Measurements from ENCODE around the gene KBTBD2.
"Not testable (repeated sequence)": the region's sequence is repeated elsewhere in the genome, so short reads cannot be mapped to it uniquely, and the experiment has no call there.

The KBTBD2 gene

DNA sequence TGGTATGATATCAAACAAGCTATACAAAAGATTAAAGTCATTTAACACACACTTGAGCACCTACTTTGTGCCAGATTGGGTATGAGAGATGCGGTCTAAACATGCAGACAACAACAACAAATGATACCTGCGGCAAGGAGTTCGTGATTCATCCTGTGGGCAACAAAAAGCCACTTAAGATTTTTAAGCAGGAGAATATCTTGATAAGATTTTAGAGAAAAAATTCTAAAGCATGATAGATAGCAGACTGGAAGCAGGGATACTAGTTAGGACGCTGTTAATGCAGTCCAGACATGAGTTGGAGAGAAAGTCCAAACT is 1.6 kb upstream of the KBTBD2 start:
- no peak for DNase-seq (ENCODE audit: low read depth in 2 of 2)

DNA sequence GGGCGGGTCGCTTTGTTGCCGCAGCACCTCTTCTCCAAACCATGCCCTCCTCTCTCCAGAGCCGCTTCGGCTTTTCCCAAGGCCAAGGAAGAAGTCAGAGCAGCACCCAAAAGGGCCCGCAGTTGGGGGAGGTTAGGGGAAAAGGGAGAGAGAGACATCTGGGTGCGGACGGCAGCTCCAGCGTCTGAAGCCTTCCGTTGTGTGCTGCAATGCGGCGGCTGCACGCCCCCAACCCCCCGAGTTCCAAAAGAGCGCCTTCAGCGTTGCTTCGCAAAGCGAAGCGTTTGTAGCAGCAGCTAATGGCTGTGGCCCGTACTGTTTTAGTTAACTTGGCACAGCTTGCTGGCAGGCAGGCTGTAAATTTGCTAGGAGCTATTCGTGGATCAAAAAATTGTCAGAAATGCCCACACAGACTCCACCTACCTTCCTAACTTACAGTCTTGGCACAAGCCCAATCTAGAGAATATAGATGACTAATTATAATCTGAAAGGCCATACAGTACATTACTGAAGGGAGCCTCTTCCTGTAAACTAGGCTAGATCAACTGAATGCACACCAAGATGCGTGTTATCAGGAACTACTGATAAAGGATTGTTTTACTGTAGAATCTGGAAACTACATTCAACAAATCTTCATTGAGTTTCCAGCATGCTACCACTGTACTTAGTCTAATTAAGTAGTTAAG is 1.1 kb upstream of the KBTBD2 start:
- peak in 1 of 2 donors; percentile 9 for DNase-seq (ENCODE audit: low read depth in 2 of 2)

DNA sequence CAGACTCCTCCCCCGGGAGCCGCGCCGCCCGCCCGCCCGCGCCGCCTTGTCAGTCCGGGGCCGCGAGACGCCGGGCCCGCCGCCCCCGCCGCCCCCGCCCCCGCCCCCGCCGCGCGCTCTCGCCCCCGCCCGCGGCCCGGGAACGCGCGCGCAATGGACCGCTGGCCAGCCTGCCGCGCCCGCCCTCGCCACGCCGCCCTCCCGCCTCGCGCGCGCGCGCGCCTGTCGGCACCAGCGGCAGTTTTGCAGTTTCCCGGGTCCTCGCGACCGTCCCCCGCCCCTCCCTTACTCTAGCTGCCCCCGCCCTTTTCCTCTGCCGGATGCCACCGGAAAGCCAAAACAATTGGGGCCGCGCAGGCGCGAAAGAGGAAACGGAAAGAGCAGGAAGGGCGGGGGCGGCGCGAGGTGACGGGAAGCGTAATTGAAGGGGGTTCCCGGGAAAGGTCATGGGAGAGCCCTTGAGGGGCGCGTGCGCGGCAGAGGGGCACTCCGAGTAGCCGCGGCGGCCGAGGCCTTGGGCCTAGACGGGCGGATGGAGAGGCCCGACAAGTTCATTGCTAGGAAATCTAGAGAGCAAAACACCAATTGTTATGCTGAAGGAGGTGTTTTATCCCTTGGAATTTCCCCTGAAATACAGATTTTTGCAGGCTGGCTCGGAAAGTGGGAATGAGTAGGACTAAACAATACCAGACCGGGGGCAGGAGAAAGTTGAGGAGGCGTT is 400 bp upstream of the KBTBD2 start:
- DNase-seq (ENCODE audit: low read depth in 2 of 2) = peak; percentile 96

DNA sequence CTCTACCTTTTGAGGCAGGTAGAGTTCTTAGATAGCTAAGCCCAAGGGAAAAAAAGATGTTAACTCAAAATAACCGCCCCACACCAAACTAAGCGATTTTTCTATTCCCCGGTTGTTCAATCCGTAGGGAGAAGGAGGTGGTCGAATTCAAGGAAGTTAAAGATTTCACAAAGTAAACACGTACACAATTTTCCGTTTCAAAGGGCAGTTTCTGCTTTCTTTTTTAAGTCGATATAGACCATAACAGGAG is 842 bp downstream of the KBTBD2 start:
- no peak for DNase-seq (ENCODE audit: low read depth in 2 of 2)

DNA sequence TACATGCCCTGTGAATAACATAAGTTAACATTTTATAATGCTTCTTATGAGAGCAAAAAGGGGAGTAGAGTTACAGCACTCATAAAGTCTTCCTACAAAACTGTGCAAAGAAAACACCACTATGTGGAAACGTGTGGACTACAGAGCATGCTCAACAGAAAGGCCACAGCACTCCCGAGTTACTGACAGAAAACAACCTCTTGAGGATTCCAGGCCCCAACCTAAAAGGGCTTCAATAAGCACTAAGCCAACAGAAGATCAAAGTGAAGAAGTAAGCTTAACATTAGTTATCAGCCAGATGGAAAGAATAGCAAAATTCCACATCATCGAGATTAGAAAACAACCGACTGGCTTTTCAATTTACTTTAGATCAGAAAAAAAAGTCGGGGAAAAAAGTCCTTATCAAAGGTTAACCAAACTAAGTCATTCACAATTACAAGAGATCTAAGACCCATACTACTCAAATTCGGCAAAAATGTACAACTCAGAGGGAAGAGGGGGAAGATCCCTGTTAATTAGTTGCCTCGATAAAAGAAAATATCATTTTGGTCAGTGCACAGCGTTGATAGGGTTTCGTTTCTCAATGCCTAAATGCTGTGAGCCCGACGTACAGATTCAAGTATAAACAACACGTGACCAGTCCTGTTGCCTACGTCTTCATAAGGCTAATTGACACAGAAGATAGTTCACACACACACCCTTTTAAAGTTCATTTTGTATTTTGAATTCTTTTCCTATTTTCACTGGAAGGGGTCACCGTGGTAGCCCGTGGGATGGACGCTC is 1.4 kb downstream of the KBTBD2 start:
- peak; percentile 19 to 45 for DNase-seq (ENCODE audit: low read depth in 2 of 2)

DNA sequence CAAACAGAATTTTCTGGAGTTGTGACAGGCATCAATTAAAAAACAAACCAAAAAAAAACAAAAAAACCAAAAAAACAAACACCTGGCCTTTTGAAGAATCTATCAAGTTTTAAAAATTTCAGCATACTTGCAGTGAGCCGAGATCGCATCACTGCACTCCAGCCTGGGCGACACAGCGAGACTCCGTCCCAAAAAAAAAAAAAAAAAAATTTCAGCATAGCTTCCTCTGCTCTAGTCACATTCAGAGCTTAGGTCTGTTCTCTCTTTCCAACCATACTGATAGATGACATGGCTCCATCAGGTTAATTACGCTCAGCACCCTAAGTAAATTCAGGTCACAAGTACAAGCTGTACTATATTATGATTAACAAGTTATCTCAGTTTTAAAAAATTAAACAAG is 3.1 kb downstream of the KBTBD2 start:
- no peak for DNase-seq (ENCODE audit: low read depth in 2 of 2)

DNA sequence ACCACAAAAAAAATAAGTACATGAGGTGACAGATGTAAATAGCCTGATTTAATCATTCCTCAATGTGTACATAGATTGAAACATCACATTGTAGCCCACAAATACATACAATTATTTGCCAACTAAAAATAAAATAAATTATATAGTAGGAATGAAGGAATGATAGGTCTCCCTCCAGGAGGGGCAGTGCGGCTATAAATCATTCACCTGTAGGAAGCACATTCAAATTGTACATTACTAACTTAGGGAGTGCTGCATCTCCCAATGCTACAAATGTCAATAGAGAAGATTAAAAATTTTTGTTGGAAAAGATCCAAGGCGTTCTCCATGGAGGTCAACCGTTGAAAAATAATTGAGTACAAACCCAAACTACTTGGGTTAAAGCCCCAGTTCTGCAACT is 4.2 kb downstream of the KBTBD2 start:
- no peak for DNase-seq (ENCODE audit: low read depth in 2 of 2)

DNA sequence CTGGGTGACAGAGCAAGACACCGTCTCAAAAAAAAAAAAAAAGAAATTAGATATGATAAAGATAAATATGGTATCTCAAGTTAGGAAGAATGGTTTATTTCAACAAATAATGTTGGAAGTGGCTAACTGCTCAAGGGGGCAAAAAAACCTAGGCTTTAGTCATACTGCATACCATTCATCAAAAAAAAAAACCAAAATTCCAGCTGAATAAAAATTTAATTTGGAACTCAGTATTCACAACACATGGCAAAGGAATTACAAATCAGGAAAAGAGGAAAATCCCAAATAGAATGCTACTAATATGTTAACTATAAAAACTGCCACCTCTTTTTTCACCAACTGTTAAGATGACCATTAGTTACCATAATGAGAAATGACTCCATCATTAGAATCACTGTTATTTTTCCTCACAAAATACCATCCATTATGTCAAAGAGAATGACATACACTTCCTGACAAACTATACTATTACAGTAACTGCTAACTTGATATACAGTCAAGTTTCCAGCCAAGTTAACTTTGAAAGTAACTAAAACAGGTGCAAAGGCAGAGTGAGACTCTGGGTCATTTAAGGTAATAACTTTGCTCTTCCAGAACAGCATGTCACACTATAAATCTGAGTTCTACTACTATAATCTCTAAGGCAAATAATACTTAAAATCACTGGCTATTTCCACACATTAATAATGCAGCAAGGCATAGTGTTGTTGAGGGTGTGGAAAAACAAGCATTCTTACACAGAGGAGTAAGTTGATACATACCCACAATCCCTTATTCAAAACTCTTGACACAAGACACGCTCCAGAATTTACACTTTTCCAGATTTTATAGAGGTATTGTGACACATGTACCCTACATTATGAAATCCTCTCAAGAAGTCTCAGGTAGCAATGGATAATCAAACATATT is 10.2 kb downstream of the KBTBD2 start:
- no peak for DNase-seq (ENCODE audit: low read depth in 2 of 2)

DNA sequence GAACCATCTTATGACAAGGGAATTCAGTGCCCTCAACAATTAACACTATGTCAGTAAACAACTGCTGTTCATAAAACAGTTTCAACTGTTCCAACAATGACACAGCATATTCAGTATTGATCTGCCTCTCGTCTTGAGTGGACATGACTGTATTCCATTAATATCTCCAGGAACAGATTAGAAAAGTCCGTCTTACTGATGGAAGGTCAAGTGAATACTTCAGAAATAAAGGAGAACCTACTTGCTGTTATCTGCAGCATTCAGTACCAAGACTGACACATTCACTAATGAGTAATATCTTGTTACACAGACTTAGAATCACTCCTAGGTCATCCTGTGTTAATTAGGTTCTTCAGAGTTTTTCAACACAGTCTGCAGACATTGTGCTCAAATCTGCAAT is 12.1 kb downstream of the KBTBD2 start:
- DNase-seq (ENCODE audit: low read depth in 2 of 2) = no peak

DNA sequence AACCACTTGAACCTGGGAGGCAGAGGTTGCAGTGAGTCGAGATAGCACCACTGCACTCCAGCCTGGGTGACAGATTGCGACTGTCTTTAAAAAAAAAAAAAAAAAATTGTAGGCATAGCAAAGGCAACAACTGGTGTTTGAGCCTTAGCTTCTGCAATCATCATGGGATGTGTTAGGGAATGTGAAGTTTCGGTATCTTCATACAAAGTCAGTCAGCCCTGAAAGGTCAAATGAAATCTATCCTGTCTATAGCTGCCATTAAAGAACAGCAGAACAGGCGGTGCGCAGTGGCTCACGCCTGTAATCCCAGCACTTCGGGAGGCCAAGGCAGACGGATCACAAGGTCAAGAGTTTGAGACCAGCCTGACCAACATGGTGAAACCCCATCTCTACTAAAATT is 13.5 kb downstream of the KBTBD2 start:
- not testable (repeated sequence) for DNase-seq (ENCODE audit: low read depth in 2 of 2)

DNA sequence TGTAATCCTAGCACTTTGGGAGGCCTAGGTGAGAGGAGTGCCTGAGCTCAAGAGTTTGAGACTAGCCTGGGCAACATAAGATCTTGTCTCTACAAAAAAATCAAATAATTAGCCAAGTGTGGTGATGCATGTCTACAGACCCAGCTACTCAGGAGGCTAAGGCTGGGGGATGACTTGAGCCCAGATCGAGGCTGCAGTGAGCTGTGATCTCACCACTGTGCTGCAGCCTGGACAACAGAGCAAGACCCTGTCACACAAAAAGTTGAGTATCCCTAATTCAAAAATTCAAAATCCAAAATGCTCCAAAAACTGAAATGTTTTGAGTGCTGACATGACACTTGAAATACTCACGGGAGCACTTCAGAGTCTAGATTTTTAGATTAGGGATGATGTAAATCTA is 19.1 kb downstream of the KBTBD2 start:
- no peak for DNase-seq (ENCODE audit: low read depth in 2 of 2)

DNA sequence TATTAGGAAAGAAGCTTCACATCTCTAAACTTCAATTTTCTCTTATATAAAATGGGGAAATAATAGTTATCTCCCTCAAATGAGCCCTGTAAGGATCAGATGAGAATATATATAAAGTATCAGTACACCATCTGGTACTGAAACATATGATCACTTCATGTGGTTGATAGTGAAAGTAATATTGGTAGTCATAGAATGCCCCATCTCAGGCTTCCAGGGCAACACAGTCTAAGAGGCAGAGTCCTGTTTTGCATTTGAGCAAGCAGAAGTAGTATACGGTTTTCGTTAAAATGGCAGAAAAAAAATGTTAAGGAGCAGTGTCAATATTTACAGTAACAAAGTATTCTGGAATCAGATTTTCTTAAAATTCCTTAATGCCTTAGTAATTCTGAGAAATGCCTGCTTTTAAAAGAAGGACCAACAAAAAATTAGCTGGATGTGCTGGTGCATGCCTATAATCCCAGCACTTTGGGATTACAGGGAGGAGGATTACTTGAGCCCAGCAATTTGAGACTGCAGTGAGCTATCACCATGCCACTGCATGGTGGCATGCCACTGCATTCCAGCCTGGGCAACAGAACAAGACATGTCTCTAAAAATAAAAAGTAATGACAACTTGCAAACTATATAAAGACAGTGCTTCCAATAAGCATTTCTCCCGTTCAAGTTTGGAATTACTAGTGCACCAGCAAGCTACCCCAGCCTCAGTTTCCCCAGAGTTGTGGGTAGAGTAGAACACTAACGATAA is 19.8 kb downstream of the KBTBD2 start:
- DNase-seq (ENCODE audit: low read depth in 2 of 2) = no peak

DNA sequence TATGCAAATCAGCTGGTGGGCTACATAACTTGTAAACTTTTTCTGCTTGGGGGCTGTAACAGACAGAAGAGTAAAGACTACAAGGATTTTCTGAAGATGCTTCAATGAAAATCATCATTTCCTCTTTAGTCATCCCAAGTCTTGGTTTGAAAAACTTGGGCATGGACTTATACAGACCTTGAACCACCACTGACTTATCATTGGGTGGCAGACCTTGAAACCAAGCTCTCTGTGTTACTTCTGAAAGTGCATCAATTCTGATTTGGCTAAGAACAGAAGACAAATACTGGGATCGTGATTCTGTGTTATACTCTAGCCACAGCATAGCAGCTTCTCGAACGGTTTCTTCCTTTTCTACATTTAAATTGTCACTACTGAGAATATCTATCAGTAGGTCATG is 21.3 kb downstream of the KBTBD2 start:
- no peak for DNase-seq (ENCODE audit: low read depth in 2 of 2)

DNA sequence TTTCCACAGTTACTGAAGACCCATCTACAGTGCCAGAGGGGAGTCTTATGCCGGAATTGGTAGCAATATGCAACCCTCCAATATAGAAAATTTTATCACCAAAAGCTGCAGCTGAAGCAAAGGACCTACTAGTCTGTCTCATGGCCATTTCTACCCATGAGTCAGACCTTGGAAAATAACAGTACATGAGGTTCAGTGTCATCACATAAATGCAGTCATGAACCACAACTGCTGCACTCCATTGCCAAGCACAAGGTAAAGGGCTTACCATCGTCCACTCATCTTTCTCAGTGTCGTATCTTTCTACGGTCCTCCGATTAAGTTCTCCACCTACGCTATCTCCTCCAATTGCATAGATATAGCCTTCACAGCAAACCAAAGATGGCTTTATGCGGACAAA is 21.8 kb downstream of the KBTBD2 start:
- DNase-seq (ENCODE audit: low read depth in 2 of 2) = no peak

DNA sequence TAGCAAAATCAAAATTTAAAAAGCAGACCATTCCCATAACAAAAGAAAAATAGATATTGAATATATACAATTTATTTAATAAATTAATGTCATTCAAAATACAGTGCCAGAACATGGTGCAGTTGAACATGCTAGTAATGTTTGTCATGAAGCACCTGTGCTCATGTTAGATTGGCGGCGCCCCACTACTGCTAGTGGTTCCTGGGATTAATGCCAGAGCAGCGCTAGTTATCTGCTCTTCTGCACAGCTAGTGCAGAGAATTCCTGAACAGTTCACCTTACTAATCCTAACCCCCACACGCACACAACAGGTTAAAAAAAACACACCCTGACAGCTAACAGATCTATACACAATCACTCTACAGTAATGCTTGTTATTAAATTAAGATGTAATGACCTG is 23.4 kb downstream of the KBTBD2 start:
- no peak for DNase-seq (ENCODE audit: low read depth in 2 of 2)

DNA sequence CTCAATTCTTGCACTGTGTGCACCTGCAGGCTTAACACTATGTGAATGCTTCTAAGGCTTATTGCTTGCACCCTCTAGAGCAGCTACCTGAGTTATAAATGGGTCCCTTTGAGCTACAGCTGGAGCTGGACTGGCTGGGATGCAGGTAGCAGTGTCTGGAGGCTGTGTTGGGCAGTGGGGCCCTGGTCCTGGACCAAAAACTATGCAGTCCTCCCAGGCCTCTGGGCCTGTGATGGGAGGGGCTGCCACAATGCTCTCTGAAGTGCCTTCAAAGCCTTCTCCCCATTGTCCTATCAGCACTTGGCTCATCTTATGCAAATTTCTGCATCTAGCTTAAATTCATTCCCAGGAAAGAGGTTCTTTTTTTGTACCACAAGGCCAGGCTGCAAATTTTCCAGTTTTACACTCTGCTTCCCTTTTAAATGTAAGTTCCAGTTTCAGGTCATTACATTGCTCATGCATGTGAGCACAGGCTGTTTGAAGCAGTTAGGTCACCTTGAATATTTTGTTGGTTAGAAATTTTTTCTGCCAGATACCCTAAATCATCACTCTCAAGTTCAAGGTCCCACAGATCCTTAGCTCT is 26.0 kb downstream of the KBTBD2 start:
- DNase-seq (ENCODE audit: low read depth in 2 of 2) = no peak

DNA sequence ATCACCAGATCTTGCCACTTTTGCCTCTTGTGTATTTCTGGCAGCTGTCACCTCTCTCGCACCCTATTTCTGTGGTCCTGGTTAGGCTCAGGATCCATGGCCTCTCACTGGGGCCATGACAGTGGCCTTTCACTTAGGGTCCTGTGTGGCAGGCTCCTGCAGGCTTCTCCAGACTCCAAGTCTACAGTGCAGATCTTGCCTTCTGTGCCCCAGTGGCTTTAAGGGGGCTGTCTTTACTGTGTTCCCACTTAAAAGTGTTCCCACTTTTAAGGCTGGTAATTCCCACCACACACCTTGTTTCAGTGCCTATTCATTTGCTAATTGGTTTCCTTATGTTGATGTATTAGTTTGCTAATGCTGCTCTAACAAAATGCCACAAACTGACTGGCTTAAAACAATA is 27.7 kb downstream of the KBTBD2 start:
- not testable (repeated sequence) for DNase-seq (ENCODE audit: low read depth in 2 of 2)

DNA sequence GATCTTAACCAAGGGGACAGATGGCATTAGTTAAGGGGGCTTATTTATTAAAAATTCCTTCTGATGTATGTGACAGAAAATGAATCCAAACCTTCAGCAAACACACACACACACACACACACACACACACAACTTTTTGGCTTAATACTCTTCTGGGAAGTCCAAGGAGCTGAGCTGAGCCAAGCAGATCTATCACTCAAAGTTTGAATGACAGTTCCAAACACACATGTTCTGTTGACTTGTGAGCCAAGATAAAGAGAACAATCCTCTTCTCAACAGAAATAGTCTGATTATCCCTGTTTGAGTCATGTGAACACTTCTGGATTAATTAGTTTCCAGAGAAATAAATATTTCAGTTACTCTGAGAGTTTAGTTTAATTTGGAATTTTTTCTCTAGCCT is 31.5 kb downstream of the KBTBD2 start:
- DNase-seq (ENCODE audit: low read depth in 2 of 2) = no peak

DNA sequence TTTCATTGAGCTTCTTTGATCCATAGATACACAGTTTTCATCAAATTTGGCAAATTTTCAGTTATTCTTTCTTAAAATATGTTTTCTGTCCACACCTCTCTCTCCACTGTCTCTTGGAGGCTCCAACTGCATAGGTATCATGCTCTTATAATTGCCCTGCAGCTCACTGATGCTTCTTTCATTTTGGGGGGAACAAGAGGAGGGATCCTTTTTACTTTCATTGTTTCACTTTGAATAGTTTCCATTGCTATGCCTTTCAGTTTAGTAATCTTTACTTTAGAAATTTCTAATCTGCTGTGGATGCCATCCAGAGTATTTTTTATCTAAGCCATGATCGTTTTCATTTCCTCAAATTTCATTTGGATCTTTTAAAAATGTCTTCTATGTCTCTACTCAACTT is 32.9 kb downstream of the KBTBD2 start:
- no peak for DNase-seq (ENCODE audit: low read depth in 2 of 2)

DNA sequence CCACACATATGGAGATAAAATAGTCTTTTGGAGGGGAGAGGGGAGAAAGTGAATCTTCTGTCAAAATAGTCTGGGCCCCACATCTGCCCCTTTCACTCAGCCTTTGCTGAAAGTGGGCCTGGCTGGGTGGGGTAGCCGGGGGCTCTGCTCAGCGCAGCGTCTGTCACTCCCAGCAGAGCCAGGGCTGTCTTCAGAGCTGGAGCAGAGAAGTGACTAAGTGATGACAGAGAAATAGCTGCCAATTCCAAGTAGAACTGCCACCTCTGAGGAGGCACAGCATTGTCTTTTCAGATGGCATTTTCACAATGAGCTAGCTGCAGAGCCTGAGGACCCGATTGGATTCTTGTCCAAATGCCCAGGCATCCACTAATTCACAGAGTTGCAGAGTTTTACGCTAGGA is 34.5 kb downstream of the KBTBD2 start:
- DNase-seq (ENCODE audit: low read depth in 2 of 2) = not testable (repeated sequence)
